ENCODE results near the gene CD9. TPM values are rescaled to one million over a fixed set of nuclear protein-coding genes. Genes with fewer than 3 reads are reported as not detected.
A peak's percentile ranks its signal among the peaks of the same experiment; 100 is the strongest.
"Not testable (repeated sequence)": the region's sequence is repeated elsewhere in the genome, so short reads cannot be mapped to it uniquely, and the experiment has no call there.

The CD9 gene
- total RNA-seq, 1 experiment from 2014 or later, result 164 TPM

DNA sequence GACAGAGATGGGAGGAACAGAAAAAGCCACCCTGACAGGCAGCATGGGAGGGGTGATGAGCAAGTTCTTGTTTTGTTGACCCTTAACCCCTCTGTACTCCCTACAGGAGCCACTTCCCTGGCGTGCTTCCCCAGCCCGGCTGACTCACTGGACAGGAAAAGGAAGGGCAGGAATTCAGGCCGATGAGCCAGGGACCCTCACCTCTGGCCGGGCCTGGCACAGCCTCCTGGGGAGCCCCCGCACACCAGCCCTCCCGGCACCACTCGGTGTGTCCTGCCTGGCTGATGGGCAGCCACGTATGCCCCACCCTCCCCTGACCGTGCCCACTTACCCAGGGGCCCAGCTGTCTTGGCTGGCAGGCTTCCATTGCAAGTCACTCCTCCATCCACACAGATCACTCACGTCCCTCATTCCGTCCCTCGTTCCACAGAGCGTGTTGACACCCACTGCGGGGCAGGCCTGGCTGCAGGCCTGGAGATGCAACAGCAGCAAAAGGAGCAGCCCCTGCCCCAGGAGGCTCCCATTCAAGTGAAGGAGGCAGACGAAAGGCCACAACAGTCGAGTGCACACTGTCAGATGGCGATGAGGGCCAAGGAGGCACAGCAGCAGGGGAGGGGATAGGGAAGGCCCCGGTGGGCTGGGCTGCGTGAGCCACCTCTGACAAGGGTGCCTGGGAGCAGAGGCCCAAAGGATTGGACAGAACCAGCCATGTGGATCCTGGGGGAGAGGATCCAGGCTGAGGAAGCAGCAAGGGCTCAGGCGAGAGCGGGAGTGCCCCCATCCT is 19.7 kb upstream of the CD9 start:
- DNase-seq (ENCODE audit: low spot score), result peak; percentile 45

DNA sequence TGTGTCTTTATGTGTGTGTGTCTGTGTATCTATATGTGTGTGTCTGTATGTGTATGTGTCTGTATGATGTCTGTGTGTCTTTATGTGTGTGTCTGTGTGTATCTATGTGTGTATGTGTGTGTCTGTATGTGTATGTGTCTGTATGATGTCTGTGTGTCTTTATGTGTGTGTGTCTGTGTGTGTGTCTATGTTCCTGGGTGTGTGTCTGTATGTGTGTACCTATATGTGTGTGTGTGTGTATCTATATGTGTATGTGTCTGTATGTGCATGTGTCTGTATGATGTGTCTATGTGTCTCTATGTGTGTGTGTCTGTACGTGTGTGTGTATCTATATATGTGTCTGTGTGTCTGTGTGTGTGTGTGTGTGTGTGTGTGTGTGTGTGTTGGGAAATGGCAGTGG is 19.0 kb upstream of the CD9 start:
- no peak for DNase-seq (ENCODE audit: low spot score)

DNA sequence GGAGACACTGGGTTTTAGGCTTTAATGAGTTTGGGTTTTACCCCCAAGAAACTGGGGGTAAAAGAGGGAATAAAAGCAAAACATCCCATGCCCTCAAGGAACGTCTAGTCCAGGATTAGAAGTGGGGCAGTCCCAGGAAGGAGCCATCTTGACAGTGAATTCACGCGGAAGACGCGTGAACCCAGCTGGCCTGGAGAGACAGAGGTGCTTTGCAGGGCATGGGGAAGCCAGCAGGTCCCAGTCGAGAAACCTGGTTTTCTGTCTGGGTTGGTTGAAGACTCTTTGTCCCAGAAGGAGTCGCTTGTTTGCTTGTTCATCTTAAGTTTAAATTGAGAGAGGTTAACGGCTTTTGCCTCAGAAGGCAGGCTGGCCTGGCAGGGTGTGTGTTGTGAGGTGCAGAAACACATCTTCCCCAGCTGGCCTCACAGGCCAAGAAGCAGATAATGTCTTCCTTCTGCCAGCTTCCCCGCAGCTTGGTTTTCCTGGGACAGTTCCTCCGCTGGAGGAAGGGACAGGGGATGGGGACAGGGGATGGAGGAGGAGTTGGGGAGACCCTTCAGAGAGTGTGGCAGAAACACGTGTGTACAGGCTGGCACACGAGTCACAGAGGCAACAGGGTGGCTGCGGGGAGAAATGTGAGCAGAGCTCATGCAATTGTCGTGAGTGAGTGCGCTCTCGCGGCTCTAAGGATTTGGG is 18.5 kb upstream of the CD9 start:
- DNase-seq (ENCODE audit: low spot score), result peak; percentile 14

DNA sequence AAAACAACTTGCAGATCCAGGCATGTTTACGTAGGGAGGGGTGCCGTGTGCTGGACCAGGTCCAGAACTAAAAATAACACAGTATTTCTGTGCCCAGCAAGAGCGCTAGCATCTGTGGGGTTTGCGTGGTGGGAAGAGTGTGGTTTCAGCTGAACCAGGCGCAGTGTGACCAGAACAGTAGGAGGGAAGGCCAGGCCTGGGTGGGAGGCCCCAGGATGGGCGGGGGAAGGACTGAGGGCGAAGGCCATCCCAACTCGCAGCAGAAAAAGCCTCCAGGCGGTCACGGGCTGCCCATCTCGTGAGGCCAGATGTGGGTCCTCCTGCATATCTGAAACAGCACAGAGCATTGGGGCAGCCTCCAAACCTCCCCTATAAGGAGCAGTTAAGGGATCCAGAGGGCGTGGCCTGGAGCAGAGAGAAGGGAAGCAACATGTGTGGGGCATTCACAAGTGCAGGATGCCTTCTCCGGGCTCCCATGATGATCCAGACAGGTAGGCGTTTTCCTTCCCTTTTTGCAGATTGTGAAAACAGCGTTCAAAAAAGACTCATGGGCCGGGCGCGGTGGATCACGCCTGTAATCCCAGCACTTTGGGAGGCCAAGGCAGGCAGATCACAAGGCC is 17.8 kb upstream of the CD9 start:
- peak; percentile 63 for DNase-seq (ENCODE audit: low spot score)

DNA sequence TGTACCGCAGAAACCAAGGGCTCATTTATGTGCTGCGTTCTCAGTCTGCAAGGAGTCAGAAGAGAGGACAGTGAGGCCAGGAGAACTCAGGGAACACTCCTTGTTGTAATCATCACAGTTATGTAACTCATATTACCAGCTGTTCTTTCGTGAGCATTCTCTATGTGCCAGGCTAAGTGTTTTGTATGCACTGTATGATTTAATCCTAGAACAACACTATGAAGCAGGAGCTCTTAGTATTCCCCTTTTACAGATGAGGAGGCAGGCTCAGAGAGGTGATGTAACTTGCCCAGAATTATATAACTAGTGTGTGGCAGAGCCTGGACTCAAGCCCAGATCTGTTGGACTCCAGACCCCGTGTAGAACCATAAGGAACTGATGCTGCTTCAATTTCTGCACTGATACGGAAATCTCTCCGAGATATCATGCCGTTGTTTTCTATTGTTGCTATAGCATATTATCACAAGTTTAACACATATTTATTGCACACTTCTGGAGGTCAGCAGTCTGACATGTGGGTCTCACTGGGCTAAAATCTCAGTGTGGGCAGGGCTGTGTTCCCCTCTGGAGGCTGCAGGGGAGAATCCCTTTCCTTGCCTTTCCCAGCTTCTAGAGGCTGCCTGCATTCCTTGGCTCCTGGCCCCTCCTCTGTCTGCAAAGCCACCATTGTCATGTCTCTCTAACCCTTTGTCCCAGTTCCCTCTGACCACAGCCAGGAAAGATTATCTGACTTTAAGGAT is 16.3 kb upstream of the CD9 start:
- no peak for DNase-seq (ENCODE audit: low spot score)

DNA sequence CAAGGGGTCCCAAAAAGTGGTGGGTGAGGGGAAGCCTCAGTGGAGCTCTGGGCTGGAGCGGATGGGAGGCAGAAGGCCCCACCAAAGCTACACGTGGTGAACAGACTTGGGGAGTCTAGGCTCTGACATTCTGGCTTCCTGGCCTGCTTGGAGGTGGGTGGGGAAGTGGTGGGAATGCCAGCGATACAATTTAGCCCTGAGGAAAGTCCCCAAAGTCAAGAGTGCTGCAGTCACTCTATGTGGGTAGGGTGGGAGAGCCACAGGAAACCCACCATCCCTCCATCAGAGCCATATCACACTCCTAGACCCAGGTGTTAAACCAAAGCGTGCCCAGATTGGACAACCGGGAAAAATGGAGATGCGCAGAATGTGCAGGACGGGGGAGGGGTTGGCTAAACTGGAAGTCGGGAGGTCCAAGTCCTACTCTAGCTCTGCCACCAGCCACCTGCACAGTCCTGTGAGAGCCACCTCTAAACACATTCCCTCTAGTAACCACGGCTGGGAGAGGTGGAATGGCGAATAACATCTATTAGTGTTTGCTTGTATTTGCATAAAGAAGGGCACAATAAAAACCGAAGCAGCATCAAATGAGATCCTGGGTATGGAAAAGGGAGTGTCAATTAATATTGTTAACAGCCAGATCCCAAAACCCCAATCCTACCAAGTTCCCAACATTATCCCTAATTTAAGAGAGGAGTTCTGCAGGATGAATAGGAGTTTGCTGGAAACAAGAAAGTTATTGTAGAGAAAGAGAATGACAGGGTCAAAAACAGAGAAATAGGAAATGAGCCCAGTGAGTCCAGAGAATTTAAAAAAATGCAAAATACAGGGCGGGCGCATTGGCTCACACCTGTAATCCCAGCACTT is 14.0 kb upstream of the CD9 start:
- DNase-seq (ENCODE audit: low spot score), result no peak

DNA sequence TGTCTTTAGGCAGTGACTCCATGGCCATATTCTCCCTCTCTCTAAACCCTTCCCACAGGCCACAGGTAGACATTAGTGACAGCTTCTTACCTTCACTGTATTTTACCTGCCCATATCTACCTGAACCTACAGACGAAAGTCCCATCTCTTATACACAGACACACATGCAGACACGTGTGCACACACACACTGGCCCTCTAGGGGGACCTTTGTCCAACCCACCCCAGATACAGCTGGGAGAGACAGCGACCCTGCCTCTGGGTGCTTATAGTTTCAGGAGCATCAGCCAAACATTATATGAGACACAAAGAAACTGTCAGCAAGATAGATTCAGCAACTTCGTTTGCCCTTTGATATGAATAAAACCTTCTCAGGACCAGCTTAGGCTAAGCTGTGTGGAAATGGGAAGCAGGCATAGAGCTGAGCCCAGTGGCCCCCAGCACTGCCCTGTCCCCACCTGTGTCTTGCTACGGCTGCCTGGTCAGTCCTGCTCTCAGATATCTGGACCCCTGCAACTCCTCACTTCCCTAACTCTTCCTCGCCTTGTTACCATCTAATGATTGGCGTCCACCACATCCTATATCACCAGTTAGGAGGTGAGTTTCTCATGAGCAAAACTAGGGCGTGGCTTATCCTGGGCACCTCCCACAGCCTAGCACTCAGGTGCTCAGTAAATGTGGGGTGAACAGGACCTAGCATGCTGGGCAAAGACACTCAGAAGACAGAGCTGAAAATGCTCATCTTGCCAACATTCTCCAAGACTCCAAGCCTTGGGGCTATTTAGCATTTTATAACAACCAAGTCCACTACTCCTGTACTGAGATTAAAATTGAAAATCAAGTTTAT is 12.0 kb upstream of the CD9 start:
- no peak for DNase-seq (ENCODE audit: low spot score)

DNA sequence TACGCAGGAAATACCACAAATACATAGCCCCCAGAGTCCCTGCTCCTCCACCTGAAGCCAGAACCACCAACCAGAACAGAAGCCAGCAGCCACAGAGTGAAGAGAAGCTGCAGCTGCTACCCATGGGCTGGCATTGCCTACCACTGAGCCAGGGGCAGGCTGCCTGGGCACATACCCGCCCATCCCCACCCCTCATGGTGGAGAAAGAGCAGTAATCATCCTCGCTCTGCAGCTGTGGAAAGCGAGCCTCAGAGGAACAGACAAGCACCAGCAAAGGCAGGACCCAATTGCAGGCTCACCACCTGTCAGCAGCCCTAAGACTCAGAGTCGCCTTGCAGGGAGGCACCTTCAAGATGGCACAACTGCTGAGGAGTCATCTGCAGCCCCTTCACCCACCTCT is 11.2 kb upstream of the CD9 start:
- DNase-seq (ENCODE audit: low spot score), result no peak

DNA sequence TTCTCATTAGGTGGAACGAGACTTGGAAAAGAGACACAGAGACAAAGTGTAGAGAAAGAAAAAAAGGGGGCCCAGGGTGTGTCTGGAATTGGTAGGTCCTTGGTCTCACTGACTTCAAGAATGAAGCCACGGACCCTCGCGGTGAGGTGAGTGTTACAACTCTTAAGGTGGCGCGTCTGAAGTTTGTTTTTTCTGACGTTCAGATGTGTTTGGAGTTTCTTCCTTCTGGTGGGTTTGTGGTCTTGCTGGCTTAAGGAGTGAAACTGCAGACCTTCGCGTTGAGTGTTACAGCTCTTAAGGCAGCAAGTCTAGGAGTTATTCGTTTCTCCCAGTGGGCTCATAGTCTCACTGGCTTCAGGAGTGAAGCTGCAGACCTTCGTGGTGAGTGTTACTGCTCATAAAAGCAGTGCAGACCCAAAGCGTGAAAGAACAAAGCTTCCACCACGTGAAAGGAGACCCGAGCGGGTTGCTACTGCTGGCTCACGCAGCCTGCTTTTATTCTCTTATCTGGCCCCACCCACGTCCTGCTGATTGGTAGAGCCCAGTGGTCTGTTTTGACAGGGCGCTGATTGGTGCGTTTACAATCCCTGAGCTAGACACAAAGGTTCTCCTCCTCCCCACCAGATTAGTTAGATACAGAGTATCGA is 10.1 kb upstream of the CD9 start:
- not testable (repeated sequence) for DNase-seq (ENCODE audit: low spot score)

DNA sequence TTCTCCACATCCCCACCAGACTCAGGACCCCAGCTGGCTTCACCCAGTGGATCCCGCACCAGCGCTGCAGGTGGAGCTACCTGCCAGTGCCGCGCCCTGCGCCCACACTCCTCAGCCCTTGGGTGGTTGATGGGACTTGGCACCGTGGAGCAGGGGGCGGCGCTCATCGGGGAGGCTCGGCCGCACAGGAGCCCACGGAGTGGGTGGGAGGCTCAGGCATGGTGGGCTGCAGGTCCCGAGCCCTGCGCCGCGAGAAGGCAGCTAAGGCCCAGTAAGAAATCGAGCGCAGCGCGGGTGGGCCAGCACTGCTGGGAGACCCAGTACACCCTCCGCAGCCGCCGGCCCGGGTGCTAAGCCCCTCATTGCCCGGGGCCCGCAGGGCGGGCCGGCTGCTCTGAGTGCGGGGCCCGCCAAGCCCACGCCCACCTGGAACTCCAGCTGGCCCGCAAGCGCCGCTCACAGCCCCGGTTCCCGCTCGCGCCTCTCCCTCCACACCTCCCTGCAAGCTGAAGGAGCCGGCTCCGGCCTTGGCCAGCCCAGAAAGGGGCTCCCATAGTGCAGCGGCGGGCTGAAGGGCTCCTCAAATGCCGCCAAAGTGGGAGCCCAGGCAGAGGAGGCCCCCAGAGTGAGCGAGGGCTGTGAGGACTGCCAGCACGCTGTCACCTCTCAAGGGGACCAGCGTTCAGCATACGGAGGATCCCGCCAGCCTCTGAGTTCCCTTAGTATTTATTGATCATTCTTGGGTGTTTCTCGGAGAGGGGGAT is 9.3 kb upstream of the CD9 start:
- not testable (repeated sequence) for DNase-seq (ENCODE audit: low spot score)

DNA sequence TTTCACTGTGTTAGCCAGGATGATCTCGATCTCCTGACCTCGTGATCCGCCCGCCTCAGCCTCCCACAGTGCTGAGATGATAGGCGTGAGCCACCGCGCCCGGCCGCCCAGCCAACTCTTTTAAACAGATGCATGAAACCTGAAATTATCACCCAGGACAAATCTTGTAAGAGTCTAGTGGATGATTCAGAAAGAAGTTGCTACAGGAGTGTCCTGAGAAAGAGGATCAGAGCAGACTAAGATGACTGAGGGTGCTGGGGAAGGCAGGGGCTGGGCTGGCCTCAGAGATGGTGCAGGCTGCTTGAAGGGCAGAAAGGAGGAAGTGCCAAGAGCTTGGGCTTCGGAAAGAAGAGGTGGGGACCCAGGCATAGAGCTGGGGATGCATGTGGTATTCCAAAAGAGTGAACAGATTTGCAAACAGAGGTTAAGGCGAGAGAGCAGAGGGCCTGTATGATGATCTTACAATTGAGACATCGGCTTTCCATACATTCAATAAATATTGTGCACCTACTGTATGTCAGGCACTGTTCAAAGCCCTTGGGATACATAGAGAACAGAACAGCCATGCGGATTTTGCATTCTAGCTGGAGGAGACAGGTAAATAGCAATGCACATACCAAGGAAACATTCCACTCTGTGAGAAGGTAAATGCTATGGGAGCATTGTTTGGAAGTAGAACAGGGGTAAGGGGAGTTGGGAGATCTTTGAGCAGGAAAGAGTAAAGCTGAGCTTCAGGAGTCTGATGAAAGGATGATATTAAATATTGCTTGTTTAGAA is 7.4 kb upstream of the CD9 start:
- no peak for DNase-seq (ENCODE audit: low spot score)

DNA sequence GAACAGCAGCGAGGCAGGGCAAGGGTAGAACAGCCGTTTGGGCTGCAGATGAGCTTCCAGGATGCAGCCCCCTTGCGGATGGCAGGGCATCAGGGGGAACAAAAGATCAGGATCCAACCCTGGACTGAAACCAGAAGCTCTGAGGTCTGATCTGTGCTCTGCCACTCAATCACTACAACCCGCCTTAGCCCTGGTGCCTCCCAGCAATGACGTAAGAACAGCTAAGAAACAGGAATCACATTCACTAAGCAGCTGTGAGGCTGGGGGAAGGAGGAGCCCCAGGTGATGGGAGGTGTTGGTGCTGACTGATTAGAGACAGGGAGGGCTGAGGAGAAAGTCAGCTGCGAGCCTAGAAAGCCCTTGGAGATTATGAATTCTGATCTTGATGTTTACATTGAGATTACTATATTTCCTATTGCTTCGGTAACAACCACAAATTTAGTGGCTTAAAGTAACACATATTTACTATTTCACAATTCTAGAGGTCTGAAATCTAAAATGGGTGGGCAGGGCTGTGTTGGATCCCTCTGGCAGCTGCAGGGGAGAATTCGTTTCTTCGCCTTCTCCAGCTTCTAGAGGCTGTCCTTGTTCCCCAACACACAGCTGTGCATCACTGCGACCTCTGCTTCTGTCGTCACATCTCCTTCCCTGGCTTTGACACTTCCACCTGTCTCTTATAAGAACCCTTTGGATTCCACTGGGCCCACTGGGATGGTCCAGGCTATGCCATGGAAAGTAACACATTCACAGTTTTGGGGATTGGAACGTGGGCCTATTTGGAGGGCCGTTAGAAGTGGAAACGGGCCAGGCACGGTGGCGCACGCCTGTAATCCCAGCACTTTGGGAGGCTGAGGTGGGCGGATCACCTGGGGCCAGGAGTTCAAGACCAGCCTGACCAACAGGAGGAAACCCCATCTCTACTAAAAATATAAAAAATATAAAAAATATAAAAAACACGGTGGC is 6.1 kb upstream of the CD9 start:
- peak; percentile 73 for DNase-seq (ENCODE audit: low spot score)

DNA sequence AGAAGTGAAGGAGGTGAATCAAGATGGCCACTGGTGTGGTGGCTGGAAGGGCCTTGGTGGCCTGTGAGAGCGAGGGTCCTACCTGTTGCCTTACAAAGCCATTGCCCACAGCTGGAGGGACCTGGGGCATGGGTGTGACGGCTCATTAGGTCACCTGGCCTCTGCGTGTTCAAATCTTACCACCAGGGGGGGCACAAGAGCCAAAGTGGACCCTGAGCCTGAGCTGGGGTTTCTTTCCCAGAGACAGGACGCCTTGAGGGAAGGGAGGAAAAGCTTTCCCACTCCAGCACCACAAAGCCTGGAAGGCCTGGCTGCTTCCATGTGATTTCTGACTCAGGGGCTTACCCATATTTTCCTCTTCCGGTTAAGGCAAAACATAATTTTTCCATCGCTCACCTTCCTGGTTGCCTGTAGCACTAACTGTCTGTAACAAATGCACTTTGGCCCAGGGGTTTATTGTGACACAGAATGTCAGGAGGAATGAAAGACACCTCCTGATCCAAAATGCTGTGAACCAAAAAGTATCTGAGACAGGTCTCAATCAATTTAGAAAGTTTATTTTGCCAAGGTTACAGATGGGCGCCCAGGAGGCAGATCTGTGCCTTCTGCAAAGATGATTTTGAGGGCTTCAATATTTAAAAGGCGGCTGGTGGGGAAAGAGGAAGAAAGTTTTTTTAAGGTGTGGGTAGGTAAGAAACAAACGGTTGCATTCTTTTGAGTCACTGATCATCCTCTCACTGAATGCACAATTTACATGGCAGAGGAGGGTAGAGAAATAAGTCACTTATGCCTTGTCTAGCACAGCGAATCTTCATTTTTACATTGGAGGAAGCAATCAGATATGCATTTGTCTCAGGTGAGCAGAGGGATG is 4.3 kb upstream of the CD9 start:
- peak; percentile 96 for DNase-seq (ENCODE audit: low spot score)

DNA sequence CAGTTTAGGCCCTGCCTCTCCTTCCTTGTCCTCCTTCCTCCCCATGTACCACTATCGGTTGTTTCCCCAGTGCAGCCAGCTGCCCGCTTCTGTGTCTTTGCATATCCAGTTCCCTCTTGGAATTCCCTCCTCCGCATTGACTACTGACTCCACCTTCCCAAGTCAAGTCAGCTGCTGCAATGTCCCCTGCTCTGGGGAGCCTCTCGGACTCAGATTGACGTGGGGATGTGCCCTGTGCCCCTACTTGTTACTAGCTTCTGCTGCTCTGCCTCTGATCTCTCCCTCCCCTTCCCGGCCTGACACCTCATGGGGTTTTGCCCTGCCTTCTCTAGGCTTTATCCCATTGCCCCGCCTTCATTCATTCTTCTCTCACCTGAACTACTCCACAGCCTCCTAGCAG is 2.1 kb upstream of the CD9 start:
- no peak for DNase-seq (ENCODE audit: low spot score)

DNA sequence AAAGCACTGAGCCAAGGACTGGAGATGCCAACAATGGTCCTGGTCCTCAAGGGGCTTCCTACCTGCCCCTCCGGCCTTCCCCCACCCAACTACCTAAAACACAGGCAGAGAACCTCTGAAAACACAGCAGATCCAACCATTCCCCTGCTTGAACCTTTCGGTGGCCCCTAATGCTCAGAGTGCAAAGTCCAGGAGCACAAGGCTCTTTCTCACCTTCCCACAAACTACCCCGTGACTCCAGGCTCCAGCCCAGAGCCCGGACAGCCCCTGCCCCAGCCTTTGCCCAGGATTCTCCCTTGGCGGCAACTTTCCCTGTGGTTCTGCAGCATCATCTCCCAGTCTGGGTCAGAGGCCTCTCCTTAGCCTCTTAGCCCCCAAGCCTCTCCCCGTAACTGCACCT is 1.6 kb upstream of the CD9 start:
- DNase-seq (ENCODE audit: low spot score), result no peak

DNA sequence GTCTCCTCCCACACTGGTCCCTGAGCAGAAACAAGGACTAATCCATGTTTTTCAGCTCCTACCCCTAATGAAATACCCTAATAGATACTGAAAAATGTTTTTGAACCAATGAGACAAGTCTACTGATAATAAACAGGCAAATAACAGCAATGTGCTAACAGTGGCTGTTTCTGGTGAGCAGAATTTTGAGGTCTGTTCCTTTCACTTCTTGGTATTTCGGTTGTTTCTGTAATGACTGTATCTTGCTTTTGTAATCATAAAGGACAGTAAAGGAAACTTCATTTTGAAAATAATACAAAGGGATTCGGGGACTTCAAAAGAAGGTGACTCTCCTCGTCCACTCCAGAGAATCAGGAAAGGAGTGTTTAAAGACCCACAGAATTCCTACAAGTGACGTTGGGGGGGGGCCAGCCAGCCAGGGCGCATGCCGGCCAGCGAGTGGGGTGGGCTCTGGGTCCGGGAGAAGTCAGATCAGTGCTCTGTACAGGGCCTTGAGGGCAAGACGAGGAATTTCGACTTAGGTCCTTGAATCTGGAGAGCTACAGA is 1.1 kb upstream of the CD9 start:
- DNase-seq (ENCODE audit: low spot score), result no peak

All from HT-29 (cell line).